Stimulated activated CD8-positive, alpha-beta memory T cell treated with anti-CD3 and anti-CD28 coated beads, Interleukin-12 subunit alpha, Interleukin-12 subunit beta, amount 100 ng/mL, for 4 hours (primary cell): Measurements from ENCODE around the gene SPC24.

Experiments used
- DNase-seq: peaks from one replicate; pipeline ENCODE4 v3.0.0-alpha.2; 2020; ENCODE audit warnings: low read depth

The SPC24 gene

GRCh38 chr19:11155373-11156120 lies at the start of gene SPC24:
TSS of gene SPC24 (minus strand) at chr19:11155782. CDS start at chr19:11155776, 6 bp downstream.
- peak; percentile 76 for DNase-seq

GRCh38 chr19:11204943-11205349 lies 49.4 kb upstream of the SPC24 start:
- no peak for DNase-seq

- DNase-seq, result no peak
Observed at GRCh38 chr19:11204076-11204602, 48.6 kb upstream of the SPC24 start.

- DNase-seq, result no peak
Observed at GRCh38 chr19:11203194-11204075, 47.9 kb upstream of the SPC24 start.

GRCh38 chr19:11202488-11203193 lies 47.1 kb upstream of the SPC24 start:
- DNase-seq, result no peak

GRCh38 chr19:11201791-11202190 lies 46.2 kb upstream of the SPC24 start:
- DNase-seq, result no peak

- no peak for DNase-seq
Observed at GRCh38 chr19:11200931-11201330, 45.3 kb upstream of the SPC24 start.

GRCh38 chr19:11200015-11200574 lies 44.5 kb upstream of the SPC24 start:
- no peak for DNase-seq

GRCh38 chr19:11199517-11199916 lies 43.9 kb upstream of the SPC24 start:
- no peak for DNase-seq

- DNase-seq, result no peak
Observed at GRCh38 chr19:11198769-11199424, 43.3 kb upstream of the SPC24 start.

GRCh38 chr19:11198175-11198534 lies 42.6 kb upstream of the SPC24 start:
- no peak for DNase-seq

GRCh38 chr19:11197291-11198174 lies 42.0 kb upstream of the SPC24 start, which contains the start of gene KANK2:
TSS of gene KANK2 (minus strand) at chr19:11197545. CDS start at chr19:11194511, 3,034 bp downstream.
- peak; percentile 60 for DNase-seq

- no peak for DNase-seq
Observed at GRCh38 chr19:11196406-11197287, 41.1 kb upstream of the SPC24 start.

- no peak for DNase-seq
Observed at GRCh38 chr19:11195681-11196080, 40.1 kb upstream of the SPC24 start.

GRCh38 chr19:11194656-11195558 lies 39.3 kb upstream of the SPC24 start:
- no peak for DNase-seq

GRCh38 chr19:11194173-11194572 lies 38.6 kb upstream of the SPC24 start:
- DNase-seq, result no peak

GRCh38 chr19:11192957-11193939 lies 37.7 kb upstream of the SPC24 start:
- DNase-seq, result no peak
